IPS-NIHi7 (cell line): Measurements from ENCODE around the gene VHLL.
A peak's percentile ranks its signal among the peaks of the same experiment; 100 is the strongest.

ENCODE experiments used
- DNase-seq: peaks from one replicate; pipeline ENCODE4 v3.0.0; 2012; ENCODE audit warnings: mixed read lengths; ENCODE audit errors: extremely low spot score

VHLL gene

GRCh38 chr1:156291226-156292061 is 7.7 kb downstream of the VHLL start:
- DNase-seq, result peak; percentile 98

DNA sequence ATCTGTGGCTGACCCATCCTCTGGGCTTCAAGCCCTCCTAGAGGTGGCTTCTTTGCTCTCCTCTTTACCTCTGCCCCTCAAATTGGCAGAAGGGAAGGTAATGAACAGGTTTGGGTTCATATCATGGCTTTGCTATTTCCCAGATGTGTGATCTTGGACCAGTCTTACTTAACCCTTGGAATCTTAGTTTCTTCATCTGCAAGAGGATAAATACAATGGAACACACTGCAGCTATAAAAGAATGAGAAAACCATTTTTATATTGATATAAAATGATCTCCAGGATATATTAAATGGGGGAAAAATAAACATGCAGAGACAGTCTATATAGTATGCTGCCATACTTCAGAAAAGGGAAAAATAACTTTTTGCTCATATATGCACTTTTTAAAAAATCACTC is 9.2 kb downstream of the VHLL start:
- no peak for DNase-seq

DNA sequence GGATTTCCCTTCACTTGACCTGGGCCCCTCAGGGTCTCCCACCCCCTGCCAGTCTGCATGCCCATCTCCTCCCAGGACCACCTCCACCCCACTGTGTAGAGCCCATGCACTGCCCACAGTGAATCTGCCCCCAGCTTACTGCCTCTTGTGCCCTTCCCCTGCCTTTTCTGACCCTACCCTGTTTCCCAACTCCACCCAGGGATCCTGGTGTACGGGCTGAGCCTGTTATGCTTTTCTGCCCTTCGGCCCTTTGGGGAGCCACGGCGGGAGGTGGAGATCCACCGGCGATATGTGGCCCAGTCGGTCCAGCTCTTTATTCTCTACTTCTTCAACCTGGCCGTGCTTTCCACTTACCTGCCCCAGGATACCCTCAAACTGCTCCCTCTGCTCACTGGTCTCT is 13.0 kb downstream of the VHLL start:
- DNase-seq, result no peak

GRCh38 chr1:156285437-156285836 is 13.7 kb downstream of the VHLL start:
- no peak for DNase-seq

GRCh38 chr1:156284757-156285156 is 14.3 kb downstream of the VHLL start:
- no peak for DNase-seq

DNA sequence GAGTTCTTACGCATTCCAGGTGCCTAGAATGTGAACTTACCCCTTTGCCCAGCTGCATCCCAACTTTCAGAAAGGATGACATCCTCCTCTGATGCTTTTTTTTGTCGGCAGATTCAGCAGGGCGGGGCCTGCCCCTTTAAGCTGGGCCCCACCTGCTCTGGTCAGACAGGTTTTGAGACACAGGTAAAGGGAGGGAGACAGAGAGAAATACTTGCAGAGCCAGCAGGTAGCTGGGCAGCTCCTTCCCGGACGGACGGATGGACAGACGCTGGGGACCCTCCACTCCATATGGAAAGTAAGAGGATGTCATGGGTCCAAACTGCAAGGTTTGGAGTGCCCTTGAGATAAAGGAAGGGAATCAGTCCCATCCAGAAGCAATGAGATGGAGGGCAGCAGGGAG is 15.0 kb downstream of the VHLL start, which contains the start of gene TMEM79:
Gene TMEM79, plus strand, starts transcription at position 214 of the 400 bp plus-strand sequence. CDS start 902 bp downstream, outside the sequence.
- DNase-seq, result no peak

- DNase-seq, result no peak
Observed at GRCh38 chr1:156283521-156283920, 15.6 kb downstream of the VHLL start.

- peak; percentile 98 for DNase-seq
Observed at GRCh38 chr1:156282479-156283222, 16.5 kb downstream of the VHLL start, which contains the start of gene SMG5. Gene SMG5 (minus strand): TSS chr1:156282825. CDS start chr1:156282680, 145 bp downstream.

GRCh38 chr1:156281693-156282478 is 17.2 kb downstream of the VHLL start:
- DNase-seq, result no peak

- no peak for DNase-seq
Observed at GRCh38 chr1:156281281-156281680, 17.8 kb downstream of the VHLL start.

DNA sequence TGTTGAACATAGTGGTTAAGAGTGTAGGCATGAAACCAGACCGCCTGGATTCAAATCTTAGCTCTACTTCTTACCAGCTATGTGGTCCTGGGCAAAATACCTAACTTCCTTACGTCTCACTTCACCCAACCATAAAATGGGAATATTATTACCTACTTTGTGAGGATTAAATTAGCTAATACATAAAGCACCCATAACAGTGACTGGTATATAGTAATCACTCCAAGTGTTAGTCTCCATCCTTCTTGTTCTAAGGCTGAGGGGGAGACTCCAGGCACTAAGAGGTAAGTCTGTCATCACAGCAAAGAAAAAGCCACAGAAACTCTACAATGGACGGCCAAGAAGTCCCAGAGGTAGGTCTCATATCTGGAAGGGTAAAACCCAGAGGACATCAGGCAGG is 19.3 kb downstream of the VHLL start:
- DNase-seq, result no peak

DNA sequence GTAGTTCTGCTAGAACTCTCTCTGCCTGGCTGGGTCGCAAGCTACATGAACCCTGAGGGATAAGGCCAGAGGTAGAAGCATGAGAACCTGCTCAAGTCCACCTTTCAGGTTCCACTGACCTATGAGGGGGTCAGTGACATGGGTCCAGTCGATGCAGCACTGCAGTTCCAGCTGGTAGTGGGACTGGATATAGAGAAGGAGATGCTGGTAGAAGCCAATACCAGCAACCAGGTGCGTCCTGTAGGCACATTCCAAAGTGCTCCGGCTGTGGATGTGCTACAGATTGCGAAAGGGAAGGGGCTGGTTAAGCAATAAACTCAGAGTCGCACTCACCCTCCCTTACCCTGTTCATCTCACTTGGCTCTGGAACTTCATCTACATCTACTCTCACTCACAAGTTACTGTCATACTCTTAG is 22.1 kb downstream of the VHLL start:
- DNase-seq, result no peak

- DNase-seq, result no peak
Observed at GRCh38 chr1:156276532-156276931, 22.6 kb downstream of the VHLL start.

GRCh38 chr1:156270314-156270713 is 28.8 kb downstream of the VHLL start:
- DNase-seq, result no peak

DNA sequence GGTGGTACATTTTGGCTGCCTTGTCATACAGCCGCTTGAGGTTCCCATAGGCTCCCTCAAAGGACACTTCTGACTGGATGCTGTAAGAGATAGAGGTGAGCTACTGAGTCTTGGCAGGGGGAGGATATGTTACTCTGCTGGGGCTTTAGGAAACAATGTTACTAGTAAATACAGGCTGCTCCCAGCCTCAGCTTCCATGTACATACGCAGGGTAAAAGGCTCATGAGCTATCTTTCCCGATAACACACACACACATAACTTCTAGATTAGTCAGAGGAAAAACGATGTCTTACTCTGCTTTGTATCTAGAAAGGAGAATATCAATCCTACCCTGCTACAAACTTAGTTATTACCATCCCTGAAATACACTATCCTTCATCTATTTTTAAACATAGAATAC is 30.8 kb downstream of the VHLL start:
- DNase-seq, result no peak

GRCh38 chr1:156266051-156266450 is 33.1 kb downstream of the VHLL start:
- no peak for DNase-seq

DNA sequence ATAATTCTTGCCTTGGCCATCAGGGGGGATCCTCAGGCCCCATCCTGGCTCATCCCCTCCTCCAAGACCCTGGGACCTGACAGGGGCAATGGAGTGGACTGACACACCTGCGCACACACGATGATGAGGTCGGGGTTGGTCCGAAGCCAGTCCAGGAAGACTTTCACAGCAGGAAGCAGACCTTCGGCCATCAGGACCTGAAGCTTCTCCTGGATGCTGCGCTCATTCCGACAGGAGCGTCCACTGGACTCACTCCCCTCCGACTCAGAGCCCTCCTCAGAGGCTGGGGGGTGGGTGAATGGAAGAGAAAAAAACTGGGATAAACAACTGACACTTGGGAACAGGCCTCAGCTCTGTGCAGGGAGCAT is 35.8 kb downstream of the VHLL start:
- no peak for DNase-seq

- no peak for DNase-seq
Observed at GRCh38 chr1:156262461-156263287, 36.4 kb downstream of the VHLL start.

DNA sequence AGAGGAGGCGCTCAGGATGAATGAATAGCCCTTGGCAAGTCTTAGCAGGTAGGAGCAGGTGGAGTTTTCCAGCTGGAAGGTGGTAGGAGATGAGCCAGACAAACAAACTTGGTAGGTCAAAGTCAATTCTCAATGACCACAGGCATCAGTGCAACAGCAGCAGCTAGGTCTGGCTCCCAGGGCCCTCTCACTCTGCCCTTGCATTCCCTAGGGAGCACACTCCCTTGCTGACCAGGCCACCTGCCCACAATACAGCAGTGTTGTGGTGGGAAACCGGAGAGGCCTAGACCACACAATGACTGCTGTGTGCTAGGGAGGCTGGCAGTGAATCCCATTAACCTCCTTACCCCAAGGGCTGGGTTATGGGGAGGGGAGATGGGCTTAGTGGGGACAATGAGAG is 38.2 kb downstream of the VHLL start:
- DNase-seq, result no peak

DNA sequence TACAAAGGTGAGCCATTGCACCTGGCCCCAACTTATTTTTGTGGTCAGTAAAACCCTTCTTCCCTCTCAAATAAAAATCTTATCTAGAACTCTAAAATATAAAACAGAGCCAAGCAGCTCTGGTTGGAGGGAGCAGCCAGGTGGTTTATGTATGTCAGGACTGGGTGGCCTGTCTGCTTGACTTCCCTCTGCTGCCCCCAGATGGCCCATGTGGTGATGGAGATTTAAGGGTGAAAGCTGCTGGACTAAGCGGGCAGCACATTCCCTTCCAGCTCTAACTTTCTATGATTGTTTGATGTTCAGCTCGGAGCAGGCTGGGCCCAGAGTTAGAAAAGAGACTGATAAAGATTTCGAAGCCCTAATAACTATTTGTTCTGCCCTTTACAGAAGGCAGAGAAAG is 39.3 kb downstream of the VHLL start:
- no peak for DNase-seq

GRCh38 chr1:156258859-156259258 is 40.2 kb downstream of the VHLL start:
- no peak for DNase-seq
